Measurements from ENCODE around the gene HIVEP3.

The HIVEP3 gene

DNA sequence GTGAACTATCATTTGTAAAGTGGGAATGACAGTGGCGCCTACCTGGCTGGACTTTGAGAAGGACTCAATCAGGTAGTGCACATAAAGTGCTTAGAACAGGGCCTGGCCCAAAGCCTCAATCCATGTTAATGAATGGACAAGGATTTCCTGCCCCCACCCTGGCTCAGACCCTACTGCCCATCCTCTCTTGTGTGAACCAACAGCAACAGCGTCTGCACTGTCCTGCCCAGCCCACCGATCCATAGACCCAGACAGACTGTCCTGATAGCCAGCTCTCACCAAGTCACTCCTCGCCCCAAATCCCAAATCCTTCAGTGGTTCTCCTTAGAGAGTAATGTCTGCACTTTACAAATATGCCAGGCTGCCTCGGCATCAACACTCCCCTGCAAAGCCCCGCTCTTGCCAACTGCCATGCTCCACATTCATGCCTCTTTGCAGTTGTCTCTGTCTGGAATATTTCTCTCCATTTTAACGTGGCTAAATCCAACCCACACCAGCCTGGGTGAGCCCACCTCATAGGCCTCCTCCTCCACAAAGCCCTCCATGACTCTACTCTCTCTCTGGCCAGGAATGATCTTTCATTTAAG lies 276.7 kb downstream of the HIVEP3 start:
- no peaks in the 10 kb centered on the region for H3K27me3 Mint-ChIP-seq
- no peaks in the 10 kb centered on the region for H3K9me3 Mint-ChIP-seq
- H3K4me3 Mint-ChIP-seq: no peak overlapping the region
- peaks cover 1% of the 10 kb centered on the region for H3K36me3 Mint-ChIP-seq
- DNase-seq: no peak
- H3K27ac Mint-ChIP-seq: no peak overlapping the region
- CTCF ChIA-PET: interaction anchor here (1.2 kb wide), 1 partner anchor 31 kb away, joined by 4 read pairs; no protein-coding TSS in a partner anchor
- H3K4me1 Mint-ChIP-seq: peaks cover under 1% of the 10 kb centered on the region

DNA sequence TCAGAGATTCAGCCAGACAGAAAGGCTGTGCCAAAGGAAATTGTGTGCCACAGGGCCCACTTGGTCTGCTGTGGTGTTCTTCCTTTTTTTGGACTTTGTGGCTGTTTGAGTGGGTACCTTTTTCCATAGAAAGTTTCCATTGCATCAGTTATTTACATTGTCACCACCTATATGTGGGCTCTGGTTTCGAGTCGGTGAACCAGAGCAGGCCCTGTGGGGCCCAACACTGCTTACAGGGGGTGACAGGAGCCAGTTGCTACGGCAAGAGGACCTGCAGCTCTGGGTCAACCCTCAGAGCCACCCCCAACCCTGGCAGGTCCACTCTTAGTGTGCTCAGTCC lies 277.3 kb downstream of the HIVEP3 start:
- DNase-seq: no peak
- Mint-ChIP-seq H3K27me3 (no peaks in the 10 kb centered on the region), H3K4me3 (no peak overlapping the region), H3K4me1 (peaks cover 2% of the 10 kb centered on the region), H3K27ac (no peak overlapping the region), H3K9me3 (no peaks in the 10 kb centered on the region), H3K36me3 (peaks cover 1% of the 10 kb centered on the region)
- CTCF ChIA-PET: interaction anchor here (0.7 to 1.2 kb wide), 2 partner anchors 12 to 32 kb away, joined by 3 to 4 read pairs; no protein-coding TSS in a partner anchor

DNA sequence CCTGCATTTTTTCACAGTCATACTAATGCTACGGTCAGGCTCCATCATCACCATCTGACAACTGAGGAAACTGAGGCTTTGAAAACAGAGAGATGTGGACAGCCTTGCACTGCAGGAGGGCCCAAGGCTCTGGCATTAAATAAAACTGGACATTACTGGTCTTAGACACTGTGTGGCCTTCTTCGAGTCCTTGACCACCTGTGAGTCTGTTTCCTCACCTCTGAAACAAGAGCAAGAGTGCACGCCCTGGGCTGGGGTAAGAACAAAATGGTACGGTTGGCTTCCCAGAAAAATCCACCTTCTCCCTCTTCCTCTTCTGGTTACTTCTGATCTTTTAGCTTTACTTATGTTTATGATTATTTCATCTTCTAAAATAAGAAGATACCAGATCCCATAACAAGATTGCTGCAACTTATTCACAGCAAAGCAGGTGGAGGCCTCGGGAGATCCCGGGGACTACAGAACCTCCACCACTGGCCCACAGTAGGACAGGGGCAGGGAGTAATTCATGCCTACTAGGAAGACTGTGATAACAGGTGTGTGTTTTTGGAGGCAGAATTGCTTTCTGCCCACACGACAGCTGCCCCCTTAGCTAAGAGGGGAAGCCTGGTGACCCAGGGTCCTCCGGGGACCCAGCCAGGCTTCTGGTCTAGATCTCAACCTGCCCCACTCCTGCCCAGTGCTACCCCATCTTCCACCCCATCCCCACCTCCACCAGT lies 277.8 kb downstream of the HIVEP3 start:
- DNase-seq: no peak
- Mint-ChIP-seq H3K27ac (no peak overlapping the region), H3K27me3 (no peaks in the 10 kb centered on the region), H3K36me3 (peaks cover 1% of the 10 kb centered on the region), H3K4me3 (no peak overlapping the region), H3K4me1 (peaks cover 3% of the 10 kb centered on the region), H3K9me3 (no peaks in the 10 kb centered on the region)
- CTCF ChIA-PET: interaction anchor here (0.6 to 1.2 kb wide), 3 partner anchors 12 to 692 kb away, joined by 3 to 4 read pairs (median 4); no protein-coding TSS in a partner anchor

DNA sequence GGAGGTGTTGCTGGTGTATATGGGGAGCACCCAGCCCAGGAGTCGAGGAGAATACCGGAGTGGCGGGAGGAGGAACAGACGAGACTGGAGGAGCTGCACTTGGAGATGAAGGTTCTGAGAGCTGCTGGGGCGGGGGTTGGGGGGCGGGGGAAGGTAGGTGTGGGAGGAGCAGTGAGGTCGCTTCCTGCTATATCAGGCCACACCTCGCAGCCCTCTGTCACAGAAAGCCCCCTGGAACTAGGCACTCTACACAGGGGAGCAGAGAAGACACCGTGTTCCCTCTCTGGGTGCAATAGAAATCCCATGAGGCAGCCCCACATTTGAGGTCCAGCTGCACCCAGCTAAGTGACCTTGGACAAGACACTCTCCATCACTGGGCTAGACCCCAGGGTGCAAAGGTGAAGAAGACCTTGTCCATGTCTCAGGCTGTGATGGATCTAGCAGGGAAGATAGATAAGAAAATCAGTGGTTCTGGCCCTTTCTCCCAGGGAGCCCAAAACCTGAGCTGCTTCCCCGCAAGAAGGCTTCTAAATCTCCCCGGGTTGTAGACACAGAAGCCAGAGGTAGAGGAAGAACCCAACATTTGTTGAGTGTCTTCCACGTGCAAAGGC lies 278.5 kb downstream of the HIVEP3 start:
- DNase-seq: no peak
- no peaks in the 10 kb centered on the region for H3K9me3 Mint-ChIP-seq
- H3K27ac Mint-ChIP-seq: peak overlapping the region; percentile 29
- no peaks in the 10 kb centered on the region for H3K27me3 Mint-ChIP-seq
- peaks cover 5% of the 10 kb centered on the region for H3K4me1 Mint-ChIP-seq
- no peak overlapping the region for H3K4me3 Mint-ChIP-seq
- H3K36me3 Mint-ChIP-seq: no peaks in the 10 kb centered on the region
- CTCF ChIA-PET: no interaction called here

- Mint-ChIP-seq H3K36me3 (no peaks in the 10 kb centered on the region), H3K4me3 (no peak overlapping the region), H3K4me1 (peaks cover 7% of the 10 kb centered on the region), H3K27ac (no peak overlapping the region), H3K27me3 (no peaks in the 10 kb centered on the region), H3K9me3 (no peaks in the 10 kb centered on the region)
- CTCF ChIA-PET: no interaction called here
- no peak for DNase-seq
These were observed 279.3 kb downstream of the HIVEP3 start for GRCh38 chr1:41639332-41639936.

DNA sequence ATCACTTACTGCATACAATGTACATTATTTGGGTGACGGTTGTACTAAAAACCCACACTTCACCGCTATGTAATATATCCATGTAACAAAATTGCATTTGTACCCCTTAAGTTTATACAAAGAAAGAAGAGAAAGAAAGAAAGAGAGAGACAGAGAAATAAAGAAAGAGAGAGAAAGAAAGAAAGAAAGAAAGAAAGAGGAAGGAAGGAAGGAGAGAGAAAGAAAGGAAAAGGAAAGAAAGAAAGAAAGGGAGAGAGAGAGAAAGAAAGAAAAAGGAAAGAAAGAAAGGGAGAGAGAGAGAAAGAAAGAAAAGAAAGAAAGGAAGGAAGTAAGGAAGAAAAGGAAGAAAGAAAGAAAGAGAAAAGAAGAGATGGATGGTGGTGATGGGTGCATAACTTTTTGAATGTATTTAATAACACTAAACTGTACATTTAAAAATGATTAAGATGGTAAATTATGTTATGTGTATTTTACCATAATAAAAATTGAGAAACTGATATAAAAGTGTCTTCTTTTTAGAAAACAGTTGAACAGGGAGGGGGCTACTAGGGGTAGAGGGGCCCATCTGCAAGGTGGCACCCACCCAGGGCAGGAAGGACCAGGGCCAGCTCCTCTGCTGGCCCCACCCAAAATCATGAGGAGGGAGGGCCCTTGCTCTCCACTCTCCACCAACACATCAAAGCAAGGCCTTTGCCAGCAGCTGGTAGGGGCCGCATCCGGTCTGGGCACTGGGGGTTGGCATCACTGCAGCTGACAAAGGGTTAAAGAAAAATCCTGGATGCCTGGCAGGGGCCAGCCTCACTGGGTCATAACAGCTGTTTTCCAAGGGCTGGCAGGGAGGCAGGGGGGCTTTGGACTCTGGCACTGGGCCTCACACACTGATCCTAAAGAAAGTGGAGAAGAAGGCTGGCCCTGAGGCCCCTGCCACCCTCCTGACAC lies 280.4 kb downstream of the HIVEP3 start:
- no peaks in the 10 kb centered on the region for H3K9me3 Mint-ChIP-seq
- H3K36me3 Mint-ChIP-seq: no peaks in the 10 kb centered on the region
- peaks cover 16% of the 10 kb centered on the region for H3K4me1 Mint-ChIP-seq
- DNase-seq: no peak
- CTCF ChIA-PET: no interaction called here
- H3K4me3 Mint-ChIP-seq: no peak overlapping the region
- no peak overlapping the region for H3K27ac Mint-ChIP-seq
- no peaks in the 10 kb centered on the region for H3K27me3 Mint-ChIP-seq

GRCh38 chr1:41637367-41637766 lies 281.4 kb downstream of the HIVEP3 start:
- Mint-ChIP-seq H3K27ac (no peak overlapping the region), H3K36me3 (no peaks in the 10 kb centered on the region), H3K4me1 (peaks cover 16% of the 10 kb centered on the region), H3K9me3 (no peaks in the 10 kb centered on the region), H3K4me3 (no peak overlapping the region), H3K27me3 (no peaks in the 10 kb centered on the region)
- CTCF ChIA-PET: no interaction called here
- DNase-seq: no peak

DNA sequence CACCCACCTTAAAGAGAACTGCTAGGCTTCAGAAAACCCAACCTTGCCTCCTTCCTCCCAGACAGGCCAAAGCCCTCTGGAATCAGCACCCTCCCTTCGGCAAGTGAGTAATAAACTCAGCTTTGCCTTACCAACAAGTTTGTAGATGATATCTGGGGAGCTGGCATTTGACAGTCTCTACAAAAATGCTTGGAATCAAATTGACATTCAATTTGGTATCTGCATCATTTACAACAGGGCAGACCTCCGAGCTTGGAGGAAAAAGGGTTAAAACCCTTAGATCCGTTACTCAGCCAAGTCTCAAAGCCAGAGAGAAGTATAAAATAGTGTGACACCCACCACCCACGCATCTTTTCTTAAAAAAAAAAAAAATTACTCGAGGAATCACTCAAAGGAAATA lies 285.0 kb downstream of the HIVEP3 start:
- Mint-ChIP-seq H3K36me3 (peaks cover 7% of the 10 kb centered on the region), H3K4me3 (no peak overlapping the region), H3K9me3 (no peaks in the 10 kb centered on the region), H3K4me1 (peaks cover 19% of the 10 kb centered on the region), H3K27ac (no peak overlapping the region), H3K27me3 (no peaks in the 10 kb centered on the region)
- CTCF ChIA-PET: no interaction called here
- no peak for DNase-seq

- no peak for DNase-seq
- Mint-ChIP-seq H3K4me1 (peaks cover 19% of the 10 kb centered on the region), H3K4me3 (no peak overlapping the region), H3K36me3 (peaks cover 12% of the 10 kb centered on the region), H3K27ac (no peak overlapping the region), H3K27me3 (no peaks in the 10 kb centered on the region), H3K9me3 (no peaks in the 10 kb centered on the region)
- CTCF ChIA-PET: no interaction called here
These were observed 285.7 kb downstream of the HIVEP3 start for GRCh38 chr1:41632781-41633575.

DNA sequence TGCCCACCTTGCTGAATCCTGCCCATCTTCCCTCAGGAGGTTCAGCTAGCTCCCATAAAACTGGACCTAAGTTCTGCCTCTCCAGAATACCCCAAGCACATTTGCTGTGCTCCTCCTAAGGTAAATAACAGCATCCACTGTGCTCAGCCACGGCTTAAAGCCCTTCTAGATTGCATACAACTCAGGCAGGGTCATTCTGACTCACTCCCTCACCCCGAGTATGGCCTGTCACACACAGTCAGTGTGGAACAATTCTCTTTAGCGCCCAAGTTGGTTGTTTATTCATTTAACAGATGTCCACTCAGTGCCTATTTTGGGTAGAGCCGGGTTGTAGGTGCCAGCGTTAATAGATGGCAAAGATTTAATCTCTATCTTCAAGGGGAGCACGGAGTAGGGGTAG lies 286.8 kb downstream of the HIVEP3 start:
- no peak overlapping the region for H3K4me3 Mint-ChIP-seq
- CTCF ChIA-PET: no interaction called here

DNA sequence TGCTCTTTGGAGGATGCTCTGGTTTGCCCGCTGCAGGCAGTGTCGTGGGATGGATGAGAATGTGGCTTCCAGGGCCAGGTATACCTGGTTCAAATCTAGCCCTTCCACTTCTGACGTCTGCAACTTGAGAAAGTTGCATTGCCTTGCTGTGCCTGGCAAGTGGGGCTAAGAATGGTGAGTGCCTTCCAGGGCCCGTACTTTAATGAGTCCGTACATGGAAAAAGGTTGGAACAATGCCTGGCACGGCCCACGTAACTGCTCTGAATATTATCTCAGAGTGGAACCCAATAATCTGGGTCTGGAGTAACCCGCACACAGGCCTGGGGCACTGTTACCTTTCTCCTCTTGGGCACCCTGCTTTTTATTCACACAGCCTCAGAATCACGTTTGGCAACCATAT lies 287.6 kb downstream of the HIVEP3 start:
- Mint-ChIP-seq H3K27me3 (no peaks in the 10 kb centered on the region), H3K9me3 (no peaks in the 10 kb centered on the region), H3K27ac (no peak overlapping the region), H3K4me1 (peaks cover 17% of the 10 kb centered on the region), H3K4me3 (no peak overlapping the region), H3K36me3 (peaks cover 14% of the 10 kb centered on the region)
- DNase-seq: no peak
- CTCF ChIA-PET: no interaction called here

More for the DNA sequence above, 286.8 kb downstream of the HIVEP3 start:
- H3K27ac Mint-ChIP-seq: no peak overlapping the region
- peaks cover 18% of the 10 kb centered on the region for H3K4me1 Mint-ChIP-seq
- peaks cover 14% of the 10 kb centered on the region for H3K36me3 Mint-ChIP-seq
- no peaks in the 10 kb centered on the region for H3K27me3 Mint-ChIP-seq
- no peaks in the 10 kb centered on the region for H3K9me3 Mint-ChIP-seq
- no peak for DNase-seq

- DNase-seq: no peak
- Mint-ChIP-seq H3K4me3 (no peak overlapping the region), H3K4me1 (peaks cover 13% of the 10 kb centered on the region), H3K27me3 (no peaks in the 10 kb centered on the region), H3K9me3 (no peaks in the 10 kb centered on the region), H3K36me3 (peaks cover 16% of the 10 kb centered on the region), H3K27ac (no peak overlapping the region)
- CTCF ChIA-PET: no interaction called here
These were observed 289.2 kb downstream of the HIVEP3 start for GRCh38 chr1:41629571-41629970.

DNA sequence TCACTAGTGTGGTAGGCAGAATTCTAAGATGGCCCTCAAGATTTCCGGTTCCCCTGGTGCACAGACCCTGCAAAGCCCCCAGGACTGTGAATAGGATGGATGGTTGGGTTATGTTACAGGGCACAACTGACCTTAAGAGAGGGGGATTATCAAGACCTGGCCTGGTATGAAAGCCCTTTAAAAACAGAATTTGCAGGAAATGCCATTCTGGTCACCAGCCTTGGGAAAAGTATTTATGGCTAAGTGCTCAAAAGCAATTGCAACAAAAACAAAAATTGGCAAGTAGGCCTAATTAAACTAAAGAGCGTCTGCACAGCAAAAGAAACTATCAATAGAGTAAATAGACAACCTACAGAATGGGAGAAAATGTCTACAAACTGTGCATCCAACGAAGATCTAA lies 289.6 kb downstream of the HIVEP3 start:
- no peak for DNase-seq
- Mint-ChIP-seq H3K27ac (no peak overlapping the region), H3K4me3 (no peak overlapping the region), H3K36me3 (peaks cover 16% of the 10 kb centered on the region), H3K27me3 (no peaks in the 10 kb centered on the region), H3K9me3 (no peaks in the 10 kb centered on the region), H3K4me1 (peaks cover 13% of the 10 kb centered on the region)
- CTCF ChIA-PET: no interaction called here

Measured in activated naive CD4-positive, alpha-beta T cell treated with anti-CD3 and anti-CD28 coated beads, Interleukin-2, amount 10 ng/mL, durations not matched to agents 7 days and 5 days (primary cell).